Measurements from ENCODE around the gene NSUN7. TPM values are rescaled to one million over a fixed set of nuclear protein-coding genes. Genes with fewer than 3 reads are reported as not detected.

NSUN7 gene
- total and polyA plus RNA-seq, 9 of the 15 experiments (the other 6 are each of a cell fraction or from before 2014, with no cell fraction given), result not detected

- H3K9me3 ChIP-seq (replicated peaks; ENCODE audit: control insufficient read depth, insufficient read depth, low read depth, low read length), result no peaks in the 10 kb centered on the region
- H3K36me3 ChIP-seq (ENCODE audit: control insufficient read depth, insufficient read depth, low read length), result no peaks in the 10 kb centered on the region
- no TSS peak for BruUV-seq (replicated peaks)
- H3K79me2 ChIP-seq (ENCODE audit: control insufficient read depth, insufficient read depth, low read length), result no peaks in the 10 kb centered on the region
- ATAC-seq (no peak), FAIRE-seq (no peak), DNase-seq (ENCODE audit: extremely low read depth in 1 of 4, low spot score in 3 of 4) (no peak)
- under 1% methylated on average over 16 of the region's 16 CpGs for WGBS (ENCODE audit: insufficient coverage, low coverage, missing lambda C conversion rate)
- peaks cover 21 to 50% of the 10 kb centered on the region in 2 experiments for H3K27me3 ChIP-seq (ENCODE audit: control insufficient read depth in 2 of 2, insufficient read depth in 2 of 2, low read length in 2 of 2)
- no peak overlapping the region for H2AFZ ChIP-seq (ENCODE audit: low read depth, low read length)
- H3K4me2 ChIP-seq (ENCODE audit: insufficient read depth, low read length), result no peak overlapping the region
- no peaks in the 10 kb centered on the region for H4K20me1 ChIP-seq (replicated peaks; ENCODE audit: control insufficient read depth, insufficient read depth, low read length)
- no peak overlapping the region for H3K27ac ChIP-seq (ENCODE audit: extremely low read depth, low read depth, low read length)
- H3K9me1 ChIP-seq (ENCODE audit: control insufficient read depth, insufficient read depth, low read length), result peaks cover 2% of the 10 kb centered on the region
- H3K4me3 ChIP-seq, result no peak overlapping the region
- TF ChIP-seq ARNT (IDR thresholded peaks at IDR 0.05) (no peak), ZNF224 (CRISPR knock-in tag; IDR thresholded peaks at IDR 0.05) (no peak), MCM7 (IDR thresholded peaks at IDR 0.05) (no peak), POLR2B (IDR thresholded peaks at IDR 0.05; ENCODE audit: low read depth, partially characterized antibody) (no peak), ZNF431 (CRISPR knock-in tag; IDR thresholded peaks at IDR 0.05) (no peak), HDAC2 (IDR thresholded peaks at IDR 0.05) (no peak), HDAC8 (tag; IDR thresholded peaks at IDR 0.05) (no peak), ZNF507 (tag; conservative IDR thresholded peaks at IDR 0.05) (no peak), GATAD2A (IDR thresholded peaks at IDR 0.05) (no peak)
- intact Hi-C loops (cut with micrococcal nuclease) (no loop called here), in situ Hi-C loops (cut with MboI) (no loop called here)
- CTCF ChIA-PET (ENCODE audit: low intra/inter-chr PET ratio), result interaction anchor here (0.7 kb wide), 1 partner anchor 14 kb away, joined by 3 read pairs; no protein-coding TSS in a partner anchor
- no peaks in the 10 kb centered on the region; a peak in 1 of 5 replicates for H3K4me1 ChIP-seq (replicated peaks in 1 of 2; ENCODE audit: control insufficient read depth in 2 of 2, insufficient read depth in 2 of 2, low read length in 2 of 2)
- POLR2A ChIA-PET, result no interaction called here
- H3K9ac ChIP-seq (ENCODE audit: insufficient read depth in 1 of 2, low read depth in 2 of 2, low read length in 2 of 2), result no peak overlapping the region; a peak in 1 of 4 replicates
These were observed 87.5 kb downstream of the NSUN7 start for GRCh38 chr4:40837094-40837870.

Measured in K562 (cell line).